Measurements from ENCODE around the gene NOL4L. TPM values are rescaled to one million over a fixed set of nuclear protein-coding genes. Genes with fewer than 3 reads are reported as not detected.

Gene NOL4L
- total RNA-seq, 2 experiments from 2014 or later, result 39.1 to 41.1 TPM

GRCh38 chr20:32455171-32455900 lies 129.8 kb downstream of the NOL4L start:
- H3K36me3 Mint-ChIP-seq, result peaks cover 4% of the 10 kb centered on the region
- H3K4me3 Mint-ChIP-seq, result no peak overlapping the region
- POLR2A ChIA-PET, result interaction anchor here (0.6 kb wide), 1 partner anchor 364 kb away, joined by 4 read pairs; the partner anchor contains the start of gene MAPRE1
- H3K4me1 Mint-ChIP-seq, result peaks cover 1% of the 10 kb centered on the region
- no peak for ATAC-seq (ENCODE audit: low read depth)
- H3K9me3 Mint-ChIP-seq, result no peaks in the 10 kb centered on the region
- no peak for DNase-seq
- no peaks in the 10 kb centered on the region for H3K27me3 Mint-ChIP-seq
- H3K27ac Mint-ChIP-seq, result no peak overlapping the region

GRCh38 chr20:32454164-32455145 lies 130.7 kb downstream of the NOL4L start:
- Mint-ChIP-seq H3K4me3 (no peak overlapping the region), H3K36me3 (peaks cover 4% of the 10 kb centered on the region), H3K27me3 (no peaks in the 10 kb centered on the region), H3K9me3 (no peaks in the 10 kb centered on the region), H3K4me1 (peaks cover 1% of the 10 kb centered on the region), H3K27ac (no peak overlapping the region)
- POLR2A ChIA-PET, result interaction anchor here (0.6 kb wide), 1 partner anchor 365 kb away, joined by 4 read pairs; the partner anchor contains the start of gene MAPRE1
- no peak for ATAC-seq (ENCODE audit: low read depth)
- no peak for DNase-seq

- Mint-ChIP-seq H3K36me3 (peaks cover 4% of the 10 kb centered on the region), H3K4me1 (peaks cover 1% of the 10 kb centered on the region), H3K4me3 (no peak overlapping the region), H3K9me3 (no peaks in the 10 kb centered on the region), H3K27me3 (no peaks in the 10 kb centered on the region), H3K27ac (no peak overlapping the region)
- ATAC-seq (ENCODE audit: low read depth) (no peak), DNase-seq (no peak)
- POLR2A ChIA-PET, result no interaction called here
Observed at GRCh38 chr20:32453467-32454163, 131.5 kb downstream of the NOL4L start.

- Mint-ChIP-seq H3K27me3 (no peaks in the 10 kb centered on the region), H3K4me1 (peaks cover 1% of the 10 kb centered on the region), H3K36me3 (peaks cover 4% of the 10 kb centered on the region), H3K4me3 (no peak overlapping the region), H3K9me3 (no peaks in the 10 kb centered on the region), H3K27ac (peak overlapping the region; percentile 43)
- POLR2A ChIA-PET, result no interaction called here
- ATAC-seq (ENCODE audit: low read depth) (peak; percentile 17), DNase-seq (no peak)
Observed at GRCh38 chr20:32452776-32453466, 132.2 kb downstream of the NOL4L start.

- ATAC-seq (ENCODE audit: low read depth) (no peak), DNase-seq (no peak)
- peaks cover 1% of the 10 kb centered on the region for H3K4me1 Mint-ChIP-seq
- peaks cover 4% of the 10 kb centered on the region for H3K36me3 Mint-ChIP-seq
- no peaks in the 10 kb centered on the region for H3K27me3 Mint-ChIP-seq
- H3K9me3 Mint-ChIP-seq, result no peaks in the 10 kb centered on the region
- peak overlapping the region; percentile 20 for H3K27ac Mint-ChIP-seq
- POLR2A ChIA-PET, result no interaction called here
- no peak overlapping the region for H3K4me3 Mint-ChIP-seq
Observed at GRCh38 chr20:32451682-32452461, 133.3 kb downstream of the NOL4L start.

- POLR2A ChIA-PET, result no interaction called here
- H3K4me1 Mint-ChIP-seq, result peaks cover 1% of the 10 kb centered on the region
- no peak overlapping the region for H3K4me3 Mint-ChIP-seq
- DNase-seq, result peak; percentile 21
- no peaks in the 10 kb centered on the region for H3K27me3 Mint-ChIP-seq
- no peak for ATAC-seq (ENCODE audit: low read depth)
- H3K27ac Mint-ChIP-seq, result peak overlapping the region; percentile 20
- H3K9me3 Mint-ChIP-seq, result no peaks in the 10 kb centered on the region
- peaks cover 4% of the 10 kb centered on the region for H3K36me3 Mint-ChIP-seq
Observed at GRCh38 chr20:32451340-32451681, 133.8 kb downstream of the NOL4L start.

GRCh38 chr20:32450484-32451061 lies 134.6 kb downstream of the NOL4L start:
- Mint-ChIP-seq H3K4me1 (peaks cover 1% of the 10 kb centered on the region), H3K27ac (peak overlapping the region; percentile 31), H3K9me3 (no peaks in the 10 kb centered on the region), H3K27me3 (no peaks in the 10 kb centered on the region), H3K4me3 (no peak overlapping the region), H3K36me3 (peaks cover 4% of the 10 kb centered on the region)
- POLR2A ChIA-PET, result interaction anchor here (0.6 kb wide), 1 partner anchor 125 kb away, joined by 3 read pairs; no protein-coding TSS in a partner anchor
- DNase-seq, result no peak
- ATAC-seq (ENCODE audit: low read depth), result no peak

- no peak for DNase-seq
- POLR2A ChIA-PET, result interaction anchor here (1.2 kb wide), 1 partner anchor 14 kb away, joined by 4 read pairs; no protein-coding TSS in a partner anchor
- H3K9me3 Mint-ChIP-seq, result no peaks in the 10 kb centered on the region
Observed at GRCh38 chr20:32449890-32450401, 135.2 kb downstream of the NOL4L start.

GRCh38 chr20:32449057-32449889 lies 135.9 kb downstream of the NOL4L start:
- Mint-ChIP-seq H3K9me3 (no peaks in the 10 kb centered on the region), H3K36me3 (peaks cover 6% of the 10 kb centered on the region), H3K27ac (no peak overlapping the region), H3K4me1 (peaks cover 6% of the 10 kb centered on the region), H3K27me3 (no peaks in the 10 kb centered on the region), H3K4me3 (no peak overlapping the region)
- DNase-seq (no peak), ATAC-seq (ENCODE audit: low read depth) (no peak)
- POLR2A ChIA-PET, result interaction anchor here (1.2 kb wide), 1 partner anchor 13 kb away, joined by 4 read pairs; no protein-coding TSS in a partner anchor

More at GRCh38 chr20:32449890-32450401, 135.2 kb downstream of the NOL4L start:
- Mint-ChIP-seq H3K27me3 (no peaks in the 10 kb centered on the region), H3K36me3 (peaks cover 6% of the 10 kb centered on the region), H3K4me3 (no peak overlapping the region), H3K4me1 (peaks cover 6% of the 10 kb centered on the region), H3K27ac (peak overlapping the region; percentile 31)
- no peak for ATAC-seq (ENCODE audit: low read depth)

- H3K9me3 Mint-ChIP-seq, result no peaks in the 10 kb centered on the region
- peaks cover 10% of the 10 kb centered on the region for H3K4me1 Mint-ChIP-seq
- ATAC-seq (ENCODE audit: low read depth), result no peak
- POLR2A ChIA-PET, result interaction anchor here (1.2 kb wide), 1 partner anchor 12 kb away, joined by 4 read pairs; no protein-coding TSS in a partner anchor
- peak overlapping the region; percentile 30 for H3K27ac Mint-ChIP-seq
- no peak overlapping the region for H3K4me3 Mint-ChIP-seq
- no peak for DNase-seq
- H3K36me3 Mint-ChIP-seq, result peaks cover 11% of the 10 kb centered on the region
- H3K27me3 Mint-ChIP-seq, result no peaks in the 10 kb centered on the region
Observed at GRCh38 chr20:32448306-32449056, 136.7 kb downstream of the NOL4L start.

Measured in activated naive CD8-positive, alpha-beta T cell treated with anti-CD3 and anti-CD28 coated beads, Interleukin-2, amount 10 ng/mL, durations not matched to agents 7 days and 5 days (primary cell).